ENCODE measurements around the gene GP1BA. TPM values are rescaled to one million over a fixed set of nuclear protein-coding genes. Genes with fewer than 3 reads are reported as not detected.

Gene GP1BA
- total RNA-seq, 1 experiment from 2014 or later: not detected

DNA sequence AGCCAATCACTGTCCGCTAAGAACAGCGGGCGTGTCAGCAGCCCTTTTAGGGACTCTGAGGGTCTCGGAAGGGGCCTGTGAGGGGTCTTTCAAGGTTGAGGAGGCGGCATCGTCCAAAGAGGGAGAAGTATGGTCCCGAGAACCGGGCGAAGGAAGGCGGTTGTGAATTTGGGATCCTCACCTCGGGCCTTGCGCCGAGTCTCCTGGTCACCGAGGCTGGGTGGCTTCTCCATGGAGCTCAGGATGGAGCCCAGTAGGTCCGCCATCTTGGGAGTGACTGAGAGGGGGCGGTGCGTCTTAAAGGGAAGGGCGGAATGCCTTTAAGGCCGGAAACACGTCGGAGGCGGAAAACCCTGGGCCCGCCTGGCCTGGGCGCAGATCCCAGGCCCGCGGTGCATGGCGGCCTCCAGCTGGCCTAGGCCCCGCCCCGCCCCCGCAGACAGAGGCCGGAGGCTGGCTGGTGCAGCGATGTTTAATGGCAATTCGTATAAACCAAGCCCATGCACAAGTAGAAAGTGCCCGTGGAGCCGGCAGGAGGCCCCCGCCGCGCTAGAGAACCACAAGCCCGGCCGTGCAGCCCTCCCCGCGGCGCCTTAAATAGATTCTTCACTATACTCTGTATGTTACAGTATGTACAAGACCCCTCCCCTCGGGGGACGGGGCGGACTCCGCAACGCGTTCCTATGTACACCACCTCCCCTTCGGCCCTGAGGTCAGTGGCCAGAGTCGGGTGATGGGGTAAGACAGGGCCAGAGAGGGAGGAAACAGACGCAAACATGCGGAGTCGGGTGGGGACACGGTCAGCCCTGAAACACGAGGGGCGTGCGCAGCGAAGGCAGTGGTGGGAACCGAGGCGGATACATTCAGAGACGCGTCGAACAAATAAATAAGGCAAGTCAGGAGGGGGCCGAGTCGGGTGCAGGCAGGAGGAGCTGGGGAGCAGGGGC is 35.7 kb downstream of the GP1BA start, which contains the start of gene SPAG7 (continued):
- peak; percentile 40; the same call in 1 of the 2 replicates for TF ChIP-seq CBFB (CRISPR knock-in tag; IDR thresholded peaks at IDR 0.05; ENCODE audit: low read depth)
- TF ChIP-seq IRF1 (CRISPR knock-in tag; IDR thresholded peaks at IDR 0.05): no peak
- no peak for TF ChIP-seq NR1H2 (CRISPR knock-in tag; IDR thresholded peaks at IDR 0.05)
- TF ChIP-seq, protein P1, sequence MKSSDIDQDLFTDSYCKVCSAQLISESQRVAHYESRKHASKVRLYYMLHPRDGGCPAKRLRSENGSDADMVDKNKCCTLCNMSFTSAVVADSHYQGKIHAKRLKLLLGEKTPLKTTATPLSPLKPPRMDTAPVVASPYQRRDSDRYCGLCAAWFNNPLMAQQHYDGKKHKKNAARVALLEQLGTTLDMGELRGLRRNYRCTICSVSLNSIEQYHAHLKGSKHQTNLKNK (CRISPR knock-in tag; IDR thresholded peaks at IDR 0.05): no peak
- TF ChIP-seq ZNF232 (CRISPR knock-in tag; IDR thresholded peaks at IDR 0.05): no peak
- TF ChIP-seq, protein P2, sequence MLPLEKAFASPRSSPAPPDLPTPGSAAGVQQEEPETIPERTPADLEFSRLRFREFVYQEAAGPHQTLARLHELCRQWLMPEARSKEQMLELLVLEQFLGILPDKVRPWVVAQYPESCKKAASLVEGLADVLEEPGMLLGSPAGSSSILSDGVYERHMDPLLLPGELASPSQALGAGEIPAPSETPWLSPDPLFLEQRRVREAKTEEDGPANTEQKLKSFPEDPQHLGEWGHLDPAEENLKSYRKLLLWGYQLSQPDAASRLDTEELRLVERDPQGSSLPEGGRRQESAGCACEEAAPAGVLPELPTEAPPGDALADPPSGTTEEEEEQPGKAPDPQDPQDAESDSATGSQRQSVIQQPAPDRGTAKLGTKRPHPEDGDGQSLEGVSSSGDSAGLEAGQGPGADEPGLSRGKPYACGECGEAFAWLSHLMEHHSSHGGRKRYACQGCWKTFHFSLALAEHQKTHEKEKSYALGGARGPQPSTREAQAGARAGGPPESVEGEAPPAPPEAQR (CRISPR knock-in tag; IDR thresholded peaks at IDR 0.05): no peak
- TF ChIP-seq ZNF219 (CRISPR knock-in tag; IDR thresholded peaks at IDR 0.05; ENCODE audit: borderline replicate concordance): peak; percentile 40; the same call in 1 of the 2 replicates
- peak; percentile 68; the same call in 1 of the 2 replicates for TF ChIP-seq ZNF121 (CRISPR knock-in tag; IDR thresholded peaks at IDR 0.05)
- no peak for TF ChIP-seq NFE2L1 (CRISPR knock-in tag; IDR thresholded peaks at IDR 0.05)
- TF ChIP-seq NFATC4 (CRISPR knock-in tag; IDR thresholded peaks at IDR 0.05): no peak
- TF ChIP-seq E2F1 (CRISPR knock-in tag; IDR thresholded peaks at IDR 0.05): no peak
- TF ChIP-seq IRF2 (CRISPR knock-in tag; IDR thresholded peaks at IDR 0.05; ENCODE audit: borderline replicate concordance, low read depth): no peak
- TF ChIP-seq ZNF423 (CRISPR knock-in tag; IDR thresholded peaks at IDR 0.05): no peak
- TF ChIP-seq, protein P3, sequence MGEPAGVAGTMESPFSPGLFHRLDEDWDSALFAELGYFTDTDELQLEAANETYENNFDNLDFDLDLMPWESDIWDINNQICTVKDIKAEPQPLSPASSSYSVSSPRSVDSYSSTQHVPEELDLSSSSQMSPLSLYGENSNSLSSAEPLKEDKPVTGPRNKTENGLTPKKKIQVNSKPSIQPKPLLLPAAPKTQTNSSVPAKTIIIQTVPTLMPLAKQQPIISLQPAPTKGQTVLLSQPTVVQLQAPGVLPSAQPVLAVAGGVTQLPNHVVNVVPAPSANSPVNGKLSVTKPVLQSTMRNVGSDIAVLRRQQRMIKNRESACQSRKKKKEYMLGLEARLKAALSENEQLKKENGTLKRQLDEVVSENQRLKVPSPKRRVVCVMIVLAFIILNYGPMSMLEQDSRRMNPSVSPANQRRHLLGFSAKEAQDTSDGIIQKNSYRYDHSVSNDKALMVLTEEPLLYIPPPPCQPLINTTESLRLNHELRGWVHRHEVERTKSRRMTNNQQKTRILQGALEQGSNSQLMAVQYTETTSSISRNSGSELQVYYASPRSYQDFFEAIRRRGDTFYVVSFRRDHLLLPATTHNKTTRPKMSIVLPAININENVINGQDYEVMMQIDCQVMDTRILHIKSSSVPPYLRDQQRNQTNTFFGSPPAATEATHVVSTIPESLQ (CRISPR knock-in tag; IDR thresholded peaks at IDR 0.05): no peak
- TF ChIP-seq TEAD4 (CRISPR knock-in tag; IDR thresholded peaks at IDR 0.05): no peak
- TF ChIP-seq ZNF281 (CRISPR knock-in tag; IDR thresholded peaks at IDR 0.05): peak; percentile 66
- no peak for TF ChIP-seq NFYB (CRISPR knock-in tag; conservative IDR thresholded peaks at IDR 0.05; ENCODE audit: low read depth)
- TF ChIP-seq, protein P4, sequence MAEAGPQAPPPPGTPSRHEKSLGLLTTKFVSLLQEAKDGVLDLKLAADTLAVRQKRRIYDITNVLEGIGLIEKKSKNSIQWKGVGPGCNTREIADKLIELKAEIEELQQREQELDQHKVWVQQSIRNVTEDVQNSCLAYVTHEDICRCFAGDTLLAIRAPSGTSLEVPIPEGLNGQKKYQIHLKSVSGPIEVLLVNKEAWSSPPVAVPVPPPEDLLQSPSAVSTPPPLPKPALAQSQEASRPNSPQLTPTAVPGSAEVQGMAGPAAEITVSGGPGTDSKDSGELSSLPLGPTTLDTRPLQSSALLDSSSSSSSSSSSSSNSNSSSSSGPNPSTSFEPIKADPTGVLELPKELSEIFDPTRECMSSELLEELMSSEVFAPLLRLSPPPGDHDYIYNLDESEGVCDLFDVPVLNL (CRISPR knock-in tag; IDR thresholded peaks at IDR 0.05; ENCODE audit: borderline replicate concordance, low read depth): no peak
- no peak for TF ChIP-seq MYBL2 (CRISPR knock-in tag; IDR thresholded peaks at IDR 0.05)
- no peak for TF ChIP-seq ZNF532 (CRISPR knock-in tag; IDR thresholded peaks at IDR 0.05; ENCODE audit: borderline replicate concordance)
- TF ChIP-seq FOXK1 (CRISPR knock-in tag; IDR thresholded peaks at IDR 0.05): no peak; the same call in 1 of the 2 replicates
